PC-3 (cell line): ENCODE data around the gene MGP.

Experiments
- CTCF ChIP-seq: fragments of 300-600 bp; sonication (generic); conservative IDR thresholded peaks from 2 replicates; pipeline ENCODE4 v1.5.1; 2017; ENCODE audit warnings: antibody characterized with exemption, low read depth, mild to moderate bottlenecking, low read length
- EZH2 ChIP-seq: fragments of 300-600 bp; sonication (generic); IDR thresholded peaks from one replicate; pipeline ENCODE4 v1.6.1; 2017; ENCODE audit warnings: antibody characterized with exemption, mild to moderate bottlenecking, low read length; ENCODE audit not compliant: unreplicated experiment
- EZH2phosphoT487 ChIP-seq: fragments of 300-600 bp; sonication (generic); IDR thresholded peaks from 2 replicates; pipeline ENCODE4 v1.6.1; 2018; ENCODE audit warnings: mild to moderate bottlenecking, antibody characterized with exemption, low read length, borderline replicate concordance

- TF ChIP-seq EZH2, result no peak
- no peak for TF ChIP-seq CTCF
- no peak for TF ChIP-seq EZH2phosphoT487
Observed at GRCh38 chr12:14907953-14908352, 22.3 kb upstream of the MGP start.
